Measurements from ENCODE around the gene WNK1. TPM values are rescaled to one million over a fixed set of nuclear protein-coding genes. Genes with fewer than 3 reads are reported as not detected.

WNK1 gene
- total RNA-seq, 1 donor from 2014 or later: 150 TPM

- Mint-ChIP-seq H3K9me3 (peaks cover 15% of the 10 kb centered on the region), H3K4me1 (peaks cover 11% of the 10 kb centered on the region), H3K27me3 (ENCODE audit: low read depth) (no peaks in the 10 kb centered on the region), H3K36me3 (no peaks in the 10 kb centered on the region), H3K27ac (no peak overlapping the region), H3K4me3 (no peak overlapping the region)
- DNase-seq (ENCODE audit: low spot score in 2 of 2, unreplicated experiment in 2 of 2): no peak
- no peak for TF ChIP-seq CTCF (IDR thresholded peaks at IDR 0.05; ENCODE audit: unreplicated experiment)
Measured at GRCh38 chr12:730550-730949, 21.8 kb upstream of the WNK1 start.

- H3K9me3 Mint-ChIP-seq: peaks cover 8% of the 10 kb centered on the region
- peaks cover 10% of the 10 kb centered on the region for H3K4me1 Mint-ChIP-seq
- H3K36me3 Mint-ChIP-seq: no peaks in the 10 kb centered on the region
- no peaks in the 10 kb centered on the region for H3K27me3 Mint-ChIP-seq (ENCODE audit: low read depth)
- TF ChIP-seq CTCF (IDR thresholded peaks at IDR 0.05; ENCODE audit: unreplicated experiment): no peak
- H3K4me3 Mint-ChIP-seq: no peak overlapping the region
- H3K27ac Mint-ChIP-seq: no peak overlapping the region
- DNase-seq (ENCODE audit: low spot score in 2 of 2, unreplicated experiment in 2 of 2): no peak
Measured at GRCh38 chr12:737122-737739, 15.1 kb upstream of the WNK1 start.

GRCh38 chr12:738712-739111 is 13.7 kb upstream of the WNK1 start:
- Mint-ChIP-seq H3K4me3 (no peak overlapping the region), H3K27me3 (ENCODE audit: low read depth) (no peaks in the 10 kb centered on the region), H3K36me3 (no peaks in the 10 kb centered on the region), H3K4me1 (peaks cover 10% of the 10 kb centered on the region), H3K9me3 (peaks cover 8% of the 10 kb centered on the region), H3K27ac (no peak overlapping the region)
- DNase-seq (ENCODE audit: low spot score in 2 of 2, unreplicated experiment in 2 of 2): no peak
- TF ChIP-seq CTCF (IDR thresholded peaks at IDR 0.05; ENCODE audit: unreplicated experiment): no peak

- Mint-ChIP-seq H3K27ac (no peak overlapping the region), H3K4me3 (no peak overlapping the region), H3K27me3 (ENCODE audit: low read depth) (no peaks in the 10 kb centered on the region), H3K36me3 (no peaks in the 10 kb centered on the region), H3K9me3 (peaks cover 4% of the 10 kb centered on the region), H3K4me1 (peaks cover 10% of the 10 kb centered on the region)
- no peak for DNase-seq (ENCODE audit: low spot score in 2 of 2, unreplicated experiment in 2 of 2)
- TF ChIP-seq CTCF (IDR thresholded peaks at IDR 0.05; ENCODE audit: unreplicated experiment): no peak
Measured at GRCh38 chr12:739349-739748, 13.0 kb upstream of the WNK1 start.

- Mint-ChIP-seq H3K4me3 (no peak overlapping the region), H3K36me3 (no peaks in the 10 kb centered on the region), H3K4me1 (peaks cover 10% of the 10 kb centered on the region), H3K9me3 (no peaks in the 10 kb centered on the region), H3K27me3 (ENCODE audit: low read depth) (no peaks in the 10 kb centered on the region), H3K27ac (no peak overlapping the region)
- TF ChIP-seq CTCF (IDR thresholded peaks at IDR 0.05; ENCODE audit: unreplicated experiment): no peak
- DNase-seq (ENCODE audit: low spot score in 2 of 2, unreplicated experiment in 2 of 2): no peak
Measured at GRCh38 chr12:740921-741320, 11.5 kb upstream of the WNK1 start.
